ENCODE results near the gene CCDC196. TPM values are rescaled to one million over a fixed set of nuclear protein-coding genes. Genes with fewer than 3 reads are reported as not detected.
"Not testable (repeated sequence)": the region's sequence is repeated elsewhere in the genome, so short reads cannot be mapped to it uniquely, and the experiment has no call there.

Gene CCDC196
- polyA plus RNA-seq, 1 of the 3 experiments (the other 2 are of a cell fraction) = not detected

- H3K27me3 ChIP-seq (ENCODE audit: insufficient read depth) = no peaks in the 10 kb centered on the region
- WGBS (ENCODE audit: low lambda C conversion rate) = 57% methylated on average over 2 of the region's 2 CpGs
- no peaks in the 10 kb centered on the region for H3K9me3 ChIP-seq
- H3K36me3 ChIP-seq (replicated peaks in 1 of 2; ENCODE audit: control insufficient read depth in 1 of 2, insufficient read depth in 2 of 2, low read length in 1 of 2) = no peaks in the 10 kb centered on the region
- H3K4me1 ChIP-seq (ENCODE audit: control insufficient read depth in 1 of 2, insufficient read depth in 2 of 2, low read depth in 1 of 2, low read length in 1 of 2) = no peaks in the 10 kb centered on the region
- H4K20me1 ChIP-seq (ENCODE audit: insufficient read depth) = no peaks in the 10 kb centered on the region
- DNase-seq = no peak
- H3K27ac ChIP-seq (ENCODE audit: low read depth in 2 of 2, low read length in 1 of 2) = no peak overlapping the region
- no peaks in the 10 kb centered on the region for H3K9me2 ChIP-seq
- no peaks in the 10 kb centered on the region for H3K79me2 ChIP-seq (ENCODE audit: insufficient read depth)
- H2AFZ ChIP-seq (ENCODE audit: low read depth) = no peak overlapping the region
- ChIA-PET CTCF (no interaction called here), POLR2A (no interaction called here)
- H3F3A ChIP-seq (replicated peaks; ENCODE audit: insufficient read depth) = no peaks in the 10 kb centered on the region
- H3K9ac ChIP-seq = no peak overlapping the region
- H3K4me3 ChIP-seq (ENCODE audit: low read depth in 2 of 2, low read length in 1 of 2) = no peak overlapping the region
- TF ChIP-seq FOXJ3 (CRISPR knock-in tag; IDR thresholded peaks at IDR 0.05) (no peak), RXRA (IDR thresholded peaks at IDR 0.05; ENCODE audit: borderline replicate concordance, low read depth) (no peak), ELF1 (IDR thresholded peaks at IDR 0.05) (no peak), EZH2phosphoT487 (IDR thresholded peaks at IDR 0.05; ENCODE audit: borderline replicate concordance, low read depth) (no peak), MEF2A (IDR thresholded peaks at IDR 0.05; ENCODE audit: borderline replicate concordance, low read depth) (no peak), MAX (IDR thresholded peaks at IDR 0.05; ENCODE audit: low read depth) (no peak), NRF1 (IDR thresholded peaks at IDR 0.05; ENCODE audit: low read depth, low read length) (no peak), EP300 (IDR thresholded peaks at IDR 0.05; ENCODE audit: borderline replicate concordance in 1 of 2, low read depth in 1 of 2, low read length in 1 of 2) (no peak), SMC3 (IDR thresholded peaks at IDR 0.05; ENCODE audit: low read depth, low read length) (no peak), YY1 (IDR thresholded peaks at IDR 0.05; ENCODE audit: low read depth) (no peak), RFX5 (IDR thresholded peaks at IDR 0.05; ENCODE audit: low read length) (no peak), RCOR1 (IDR thresholded peaks at IDR 0.05; ENCODE audit: low read length) (no peak), NFIC (IDR thresholded peaks at IDR 0.05; ENCODE audit: borderline replicate concordance) (no peak), TCF12 (IDR thresholded peaks at IDR 0.05) (no peak), TEAD4 (IDR thresholded peaks at IDR 0.05; ENCODE audit: borderline replicate concordance, insufficient read depth) (no peak), POLR2AphosphoS5 (IDR thresholded peaks at IDR 0.05; ENCODE audit: low read depth, low read length) (no peak), FOXM1 (IDR thresholded peaks at IDR 0.05; ENCODE audit: low read depth) (no peak), FOSL2 (IDR thresholded peaks at IDR 0.05; ENCODE audit: borderline replicate concordance, low read depth) (no peak), GABPA (IDR thresholded peaks at IDR 0.05; ENCODE audit: low read depth) (no peak), CTCF (IDR thresholded peaks at IDR 0.05) (no peak)
- H3K4me2 ChIP-seq = no peak overlapping the region
Observed at GRCh38 chr14:66543996-66544395, 57.8 kb downstream of the CCDC196 start.

GRCh38 chr14:66545191-66545590 is 59.0 kb downstream of the CCDC196 start:
- H3K27me3 ChIP-seq (ENCODE audit: insufficient read depth); H3K4me2 ChIP-seq; H3F3A ChIP-seq (replicated peaks; ENCODE audit: insufficient read depth); H3K9me2 ChIP-seq; POLR2A ChIA-PET; H3K27ac ChIP-seq (ENCODE audit: low read depth in 2 of 2, low read length in 1 of 2); H3K36me3 ChIP-seq (replicated peaks in 1 of 2; ENCODE audit: control insufficient read depth in 1 of 2, insufficient read depth in 2 of 2, low read length in 1 of 2); H2AFZ ChIP-seq (ENCODE audit: low read depth); H3K4me1 ChIP-seq (ENCODE audit: control insufficient read depth in 1 of 2, insufficient read depth in 2 of 2, low read depth in 1 of 2, low read length in 1 of 2); DNase-seq; H3K79me2 ChIP-seq (ENCODE audit: insufficient read depth); H3K9me3 ChIP-seq; H3K9ac ChIP-seq; H3K4me3 ChIP-seq (ENCODE audit: low read depth in 2 of 2, low read length in 1 of 2); H4K20me1 ChIP-seq (ENCODE audit: insufficient read depth); CTCF ChIA-PET: not testable (repeated sequence)
- WGBS (ENCODE audit: low lambda C conversion rate) = no CpG with 5 or more reads among the region's 32 CpGs

GRCh38 chr14:66545751-66546150 is 59.6 kb downstream of the CCDC196 start:
- H3K27ac ChIP-seq (ENCODE audit: low read depth in 2 of 2, low read length in 1 of 2); H3K79me2 ChIP-seq (ENCODE audit: insufficient read depth); H3K36me3 ChIP-seq (replicated peaks in 1 of 2; ENCODE audit: control insufficient read depth in 1 of 2, insufficient read depth in 2 of 2, low read length in 1 of 2); DNase-seq; CTCF ChIA-PET; H4K20me1 ChIP-seq (ENCODE audit: insufficient read depth); H3K4me2 ChIP-seq; H3K9me3 ChIP-seq; H3K4me1 ChIP-seq (ENCODE audit: control insufficient read depth in 1 of 2, insufficient read depth in 2 of 2, low read depth in 1 of 2, low read length in 1 of 2); H3F3A ChIP-seq (replicated peaks; ENCODE audit: insufficient read depth); H3K27me3 ChIP-seq (ENCODE audit: insufficient read depth); H3K4me3 ChIP-seq (ENCODE audit: low read depth in 2 of 2, low read length in 1 of 2); H3K9me2 ChIP-seq; POLR2A ChIA-PET; H3K9ac ChIP-seq; H2AFZ ChIP-seq (ENCODE audit: low read depth): not testable (repeated sequence)
- no CpG with 5 or more reads among the region's 32 CpGs for WGBS (ENCODE audit: low lambda C conversion rate)
